ENCODE measurements around the gene KCNK1. TPM values are rescaled to one million over a fixed set of nuclear protein-coding genes. Genes with fewer than 3 reads are reported as not detected.

The KCNK1 gene
- total and polyA plus RNA-seq, 2 of the 8 experiments (the other 6 are each of a cell fraction or from before 2014, with no cell fraction given): 11.9 to 16.5 TPM

DNA sequence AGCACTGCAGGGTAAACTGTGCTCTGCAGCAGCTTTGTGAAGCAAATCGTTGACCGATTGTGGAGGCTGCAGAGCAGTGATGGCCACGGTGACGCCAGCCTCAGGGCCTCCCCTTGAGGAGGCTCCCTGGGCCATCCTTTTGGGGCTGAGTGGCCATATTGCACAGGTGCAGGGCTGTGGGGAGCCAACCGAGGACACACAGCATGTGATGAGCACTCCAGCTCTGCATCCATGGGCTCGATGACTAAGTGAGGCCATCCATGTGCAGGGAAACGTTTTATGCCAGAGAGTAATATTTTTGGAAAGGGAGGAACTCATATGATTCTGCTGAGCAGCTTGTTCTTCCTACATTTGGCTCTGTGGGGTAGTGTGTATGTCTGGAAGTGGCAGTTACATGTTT, 24.6 kb downstream of the KCNK1 start (continued):
- TF ChIP-seq ASH2L (IDR thresholded peaks at IDR 0.05; ENCODE audit: low read length): no peak
- TF ChIP-seq FOSL1 (IDR thresholded peaks at IDR 0.05; ENCODE audit: insufficient read depth, low read depth, low read length): no peak
- no peak for TF ChIP-seq CHD2 (IDR thresholded peaks at IDR 0.05; ENCODE audit: low read length)
- TF ChIP-seq KDM1A (IDR thresholded peaks at IDR 0.05; ENCODE audit: borderline replicate concordance, low read length): no peak

All from H1 (cell line).